ENCODE results near the gene SDHAF1.

SDHAF1 gene

DNA sequence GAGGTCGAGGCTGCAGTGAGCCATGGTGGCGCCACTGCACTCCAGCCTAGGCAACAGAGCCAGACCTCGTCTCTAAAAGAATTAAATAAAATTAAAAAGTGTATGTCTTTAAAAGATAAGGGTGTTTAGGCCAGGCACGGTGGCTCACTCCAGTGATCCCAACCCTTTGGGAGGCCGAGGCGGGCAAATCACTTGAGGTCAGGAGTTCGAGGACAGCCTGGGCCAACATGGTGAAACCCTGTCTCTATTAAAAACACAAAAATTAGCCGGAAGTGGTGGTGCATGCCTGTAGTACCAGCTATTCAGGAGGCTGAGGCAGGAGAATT lies 7.5 kb upstream of the SDHAF1 start:
- DNase-seq: no peak

DNA sequence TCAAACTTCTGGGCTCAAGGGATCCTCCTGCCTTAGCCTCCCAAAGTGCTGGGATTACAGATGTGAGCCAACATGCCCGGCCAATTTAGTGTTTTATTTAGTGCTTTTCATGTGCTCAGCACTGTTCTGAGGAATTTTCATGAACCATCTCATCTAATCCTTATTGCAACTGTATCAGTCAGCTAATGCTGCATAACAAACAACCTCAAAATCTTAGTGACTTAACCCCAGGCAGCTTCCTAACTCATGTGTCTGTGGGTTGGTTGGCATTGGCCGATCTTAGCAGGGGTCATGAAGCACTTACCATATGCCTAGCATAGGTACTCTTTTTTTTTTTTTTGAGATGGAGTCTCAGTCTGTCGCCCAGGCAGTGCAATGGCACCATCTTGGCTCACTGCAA lies 6.2 kb upstream of the SDHAF1 start:
- no peak for DNase-seq

- DNase-seq: no peak
Observed at GRCh38 chr19:35990156-35990555, 4.8 kb upstream of the SDHAF1 start.

- DNase-seq: no peak
Observed at GRCh38 chr19:35990771-35991730, 3.9 kb upstream of the SDHAF1 start.

DNA sequence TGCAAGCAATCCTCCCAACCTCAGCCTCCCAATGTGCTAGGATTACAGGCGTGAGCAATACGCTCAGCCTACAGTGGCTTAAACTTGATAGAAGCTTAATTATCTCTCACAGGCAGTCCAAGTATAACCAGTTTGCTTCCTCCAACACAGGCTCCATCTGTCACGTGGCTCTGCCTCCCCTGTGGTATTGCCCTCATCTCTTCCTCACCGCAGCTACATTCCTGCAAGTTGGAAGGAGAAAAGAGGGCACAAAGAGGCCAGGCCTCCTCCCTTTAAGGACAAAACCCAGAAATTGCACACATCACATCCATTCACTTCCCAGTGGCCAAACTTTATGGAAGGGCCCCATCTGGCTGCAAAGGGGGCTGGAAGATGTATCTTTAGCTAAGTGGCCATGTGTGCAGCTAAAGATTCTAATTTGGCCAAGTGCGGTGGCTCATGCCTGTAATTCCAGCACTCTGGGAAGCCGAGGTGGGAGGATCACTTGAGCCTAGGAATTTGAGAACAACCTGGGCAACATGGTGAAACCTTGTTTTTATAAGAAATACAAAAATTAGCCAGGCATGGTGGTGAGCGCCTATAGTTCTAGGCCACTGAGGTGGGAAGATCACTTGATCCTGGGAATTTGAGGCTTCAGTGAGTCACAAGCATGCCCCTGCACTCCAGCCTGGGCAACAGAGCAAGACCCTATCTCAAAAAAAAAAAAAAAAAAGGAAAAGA lies 3.1 kb upstream of the SDHAF1 start:
- no peak for DNase-seq

DNA sequence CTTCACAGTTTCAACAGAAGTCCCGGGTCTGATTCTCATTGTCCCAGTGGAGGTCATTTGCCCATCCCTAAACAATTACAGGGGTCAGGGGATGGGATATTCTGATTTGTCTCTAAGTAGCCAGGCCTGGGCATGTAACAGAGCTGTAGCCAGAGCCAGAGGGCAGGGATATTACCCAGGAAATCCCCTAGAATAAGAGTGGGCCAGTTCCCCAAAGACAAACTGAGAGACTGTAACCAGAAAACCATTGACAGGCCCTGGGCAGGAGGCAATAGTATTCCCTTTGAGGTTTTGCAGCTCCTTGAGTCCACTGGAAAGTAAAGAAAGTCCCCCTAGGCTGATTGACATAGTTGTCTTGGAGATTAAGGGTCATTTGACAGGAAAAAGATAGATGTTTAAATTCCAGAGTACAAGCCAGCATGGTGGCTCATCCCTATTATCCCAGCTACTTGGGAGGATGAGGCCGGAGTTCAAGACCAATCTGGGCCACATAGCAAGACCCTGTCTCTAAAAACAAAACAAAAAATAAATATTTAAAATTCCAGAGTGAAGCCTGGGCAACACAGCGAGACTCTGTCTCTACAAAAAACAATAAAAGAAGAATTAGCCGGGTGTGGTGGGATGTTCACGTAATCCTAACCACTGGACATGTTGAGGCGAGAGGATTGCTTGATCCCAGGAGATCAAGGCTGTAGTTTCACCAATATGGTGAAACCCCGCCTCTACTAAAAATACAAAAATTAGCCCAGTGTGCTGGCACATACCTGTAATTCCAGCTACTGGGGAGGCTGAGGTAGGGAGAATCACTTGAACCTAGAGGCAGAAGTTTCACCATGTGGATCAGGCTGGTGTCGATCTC lies 1.9 kb upstream of the SDHAF1 start:
- no peak for DNase-seq

GRCh38 chr19:35993923-35994598 lies 927 bp upstream of the SDHAF1 start:
- DNase-seq: no peak

GRCh38 chr19:35996777-35997176 lies 1.8 kb downstream of the SDHAF1 start:
- no peak for DNase-seq

- no peak for DNase-seq
Observed at GRCh38 chr19:36001605-36002004, 6.6 kb downstream of the SDHAF1 start.

DNA sequence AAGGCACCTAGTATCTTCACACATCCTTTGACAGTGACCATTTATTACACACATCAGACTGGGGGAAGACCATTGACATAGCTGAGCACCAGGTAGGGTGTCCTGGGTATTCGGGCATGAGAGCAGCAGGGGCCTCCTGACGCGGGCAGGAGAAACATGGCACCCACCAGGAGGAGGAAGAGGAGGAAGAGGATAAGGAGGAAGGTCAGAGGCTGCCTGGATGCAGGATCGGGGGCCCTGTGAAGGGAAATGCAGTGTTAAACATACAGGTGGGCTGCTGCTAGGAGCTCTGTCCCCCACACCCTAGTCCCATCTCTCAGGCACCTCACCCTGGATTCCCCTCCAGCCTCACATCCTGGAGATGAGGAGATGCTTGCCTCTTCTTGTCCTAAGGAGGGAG lies 8.3 kb downstream of the SDHAF1 start:
- DNase-seq: no peak

- no peak for DNase-seq
Observed at GRCh38 chr19:36006955-36007354, 12.0 kb downstream of the SDHAF1 start.

GRCh38 chr19:36008336-36008978 lies 13.5 kb downstream of the SDHAF1 start, which contains the start of gene SYNE4:
Gene SYNE4, minus strand, starts transcription at chr19:36008813. Its CDS starts 132 bp downstream, at chr19:36008681.
- DNase-seq: no peak

DNA sequence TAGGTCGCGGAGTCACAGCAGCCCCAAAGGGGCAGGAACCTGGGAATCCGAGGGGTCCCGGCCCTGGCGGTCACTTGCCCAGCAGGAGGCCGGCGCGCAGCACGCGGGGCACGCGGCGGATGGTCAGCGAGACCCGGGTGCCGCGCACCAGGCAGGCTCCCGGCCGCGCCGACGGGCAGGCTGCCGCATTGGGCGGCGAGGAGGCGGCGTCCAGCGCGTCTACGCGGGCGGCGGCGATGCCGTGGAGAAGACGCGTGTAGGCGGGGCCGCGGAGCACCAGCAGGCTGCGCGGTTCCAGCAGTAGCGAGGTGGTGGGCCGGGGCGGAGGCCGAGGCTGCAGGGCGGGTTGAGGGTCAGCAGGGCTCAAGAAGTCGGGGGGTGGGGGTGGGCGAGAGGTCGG lies 14.2 kb downstream of the SDHAF1 start:
- DNase-seq: peak; percentile 42

- DNase-seq: no peak
Observed at GRCh38 chr19:36009633-36010379, 14.8 kb downstream of the SDHAF1 start.

DNA sequence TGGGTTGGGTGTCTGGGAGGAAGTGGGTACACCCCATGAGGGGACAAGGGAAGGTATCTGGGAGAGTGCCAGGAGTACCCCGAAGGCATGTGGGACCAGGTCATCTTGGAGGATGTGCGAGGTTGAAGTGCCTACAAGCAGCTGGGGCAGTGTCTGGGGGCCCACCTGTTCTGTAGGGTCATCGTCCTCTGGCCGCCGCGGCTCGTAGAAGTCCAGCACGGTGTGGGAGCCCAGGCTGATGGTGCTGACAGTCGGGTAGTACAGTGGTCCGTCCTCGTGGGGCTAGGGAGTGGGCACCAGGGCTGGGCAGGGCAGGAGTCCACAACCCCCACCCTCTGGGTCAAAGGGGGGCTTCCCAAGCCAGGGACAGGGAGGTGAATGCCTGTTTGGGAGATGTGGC lies 15.4 kb downstream of the SDHAF1 start:
- no peak for DNase-seq

DNA sequence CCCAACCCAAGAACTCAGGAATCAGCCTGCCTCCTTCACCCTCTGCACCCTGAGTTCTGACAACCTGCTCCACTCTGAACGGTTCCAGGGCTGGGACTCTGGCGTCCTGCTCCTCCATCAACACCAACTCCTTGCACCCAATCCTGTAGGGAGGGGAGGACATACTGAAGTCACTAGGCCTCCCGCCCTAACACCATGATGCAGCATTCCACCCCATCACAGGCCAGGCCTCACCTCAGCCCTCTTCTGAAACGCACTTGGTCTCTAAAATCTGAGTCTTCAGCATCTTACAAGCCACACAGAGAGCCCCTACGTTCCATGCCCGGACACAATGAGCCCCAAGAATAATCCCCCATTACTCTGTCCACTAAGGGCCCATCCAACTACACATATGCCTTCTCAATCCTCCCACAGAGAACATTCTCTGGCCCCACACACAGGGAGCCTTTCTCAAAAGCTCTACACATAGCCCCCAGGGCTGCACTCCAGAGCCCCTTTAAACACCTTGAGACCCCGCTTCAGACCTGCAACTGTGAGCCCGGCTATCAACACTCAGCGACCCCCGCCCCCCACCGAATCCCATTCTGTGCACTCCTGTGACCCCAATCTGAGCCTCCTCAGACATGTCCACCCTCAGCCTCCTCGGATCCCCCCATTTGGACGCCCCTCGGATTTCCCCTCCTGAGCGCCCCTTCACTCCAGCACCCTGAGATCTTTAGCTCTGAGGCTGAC lies 18.5 kb downstream of the SDHAF1 start:
- DNase-seq: no peak

DNA sequence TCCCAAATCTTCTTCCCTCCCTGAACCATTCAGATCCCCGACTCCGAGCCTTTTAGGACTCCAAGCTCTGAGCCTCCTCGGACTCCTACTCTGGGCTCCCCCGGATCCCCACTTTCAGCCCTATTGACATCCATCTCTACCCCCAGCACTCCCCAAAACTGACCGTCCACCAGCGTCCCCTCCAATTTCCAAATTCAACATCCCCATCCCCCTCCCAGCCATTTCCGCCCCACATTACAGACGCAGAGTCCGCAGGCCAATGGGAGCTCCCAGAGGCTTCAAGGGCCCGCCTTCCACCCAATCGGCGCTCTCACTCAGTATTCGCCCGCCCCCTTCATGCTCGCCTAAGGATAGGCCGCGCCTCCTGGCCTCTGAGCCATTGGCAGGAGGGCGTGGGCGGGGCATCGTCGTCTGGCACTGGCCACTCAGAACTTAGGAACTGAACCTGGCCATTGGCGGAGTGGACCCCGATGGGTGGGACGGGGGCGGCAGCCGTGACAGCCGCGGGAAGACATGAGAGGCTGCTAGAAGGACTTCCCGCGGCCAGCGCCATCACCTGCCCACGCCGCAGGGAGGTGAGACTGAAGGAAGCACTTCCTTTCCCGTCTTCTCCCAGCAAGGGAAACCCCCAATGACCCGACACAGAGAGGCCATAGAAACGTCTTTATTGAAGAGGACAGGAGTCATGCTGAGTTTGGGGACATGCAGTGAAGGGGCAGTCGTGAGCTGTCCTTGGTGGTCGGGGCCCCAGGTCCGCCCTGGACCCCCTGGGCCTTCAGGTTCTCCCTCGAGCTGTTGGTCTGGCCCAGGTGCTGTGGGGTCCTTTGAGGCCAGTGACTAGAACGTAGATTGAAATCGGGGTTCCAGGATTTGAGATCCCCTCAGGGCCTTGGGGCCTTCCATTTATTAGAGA lies 19.3 kb downstream of the SDHAF1 start, which contains the start of gene ALKBH6:
Gene ALKBH6, minus strand, starts transcription at position 202 of the 913 bp plus-strand sequence. CDS start 816 bp downstream, outside the sequence.
- peak; percentile 98 for DNase-seq

DNA sequence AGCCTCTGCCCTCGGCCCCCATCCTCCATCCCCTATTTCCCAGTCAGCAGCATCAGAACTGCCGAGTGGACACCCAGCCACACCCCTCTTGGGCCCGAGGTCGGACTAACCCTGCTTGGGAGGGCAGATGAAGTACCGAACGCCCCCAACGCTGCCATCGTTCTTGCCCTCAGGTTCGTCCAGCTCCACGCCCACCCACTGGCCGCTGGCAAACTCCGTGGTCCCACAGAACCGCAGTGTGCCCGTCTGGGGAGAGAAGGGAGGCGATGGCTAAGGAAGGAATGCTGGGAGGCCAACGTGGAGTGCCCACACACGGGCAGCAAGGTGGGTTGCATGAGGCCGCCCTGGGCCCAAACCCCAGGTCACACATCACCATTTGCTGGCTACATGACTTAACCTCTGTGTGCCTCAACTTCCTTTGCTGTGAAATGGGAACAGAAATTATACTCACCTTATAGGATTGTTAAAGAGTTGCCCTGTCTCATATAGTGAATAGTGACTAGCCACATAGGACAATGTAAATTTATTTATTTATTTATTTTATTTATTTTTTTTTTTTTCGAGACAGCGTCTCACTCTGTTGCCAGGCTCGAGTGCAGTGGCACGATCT lies 24.2 kb downstream of the SDHAF1 start:
- DNase-seq: no peak

GRCh38 chr19:36023432-36023831 lies 28.4 kb downstream of the SDHAF1 start:
- no peak for DNase-seq
